NCI-H2196 (cell line): ENCODE measurements around the gene PRKD3.
A peak's percentile ranks its signal among the peaks of the same experiment; 100 is the strongest.

Experiments
- DNase-seq: peaks from one replicate; lab custom pipeline; 2025; ENCODE audit not compliant: unreplicated experiment; lab: John Stamatoyannopoulos, UW

The PRKD3 gene

GRCh38 chr2:37324786-37325624, at the start of gene PRKD3:
Gene PRKD3 (minus strand): TSS chr2:37324833. CDS start chr2:37316524, 8,309 bp downstream.
- DNase-seq: peak; percentile 65

GRCh38 chr2:37372000-37372399, 47.4 kb upstream of the PRKD3 start:
- DNase-seq: no peak

DNA sequence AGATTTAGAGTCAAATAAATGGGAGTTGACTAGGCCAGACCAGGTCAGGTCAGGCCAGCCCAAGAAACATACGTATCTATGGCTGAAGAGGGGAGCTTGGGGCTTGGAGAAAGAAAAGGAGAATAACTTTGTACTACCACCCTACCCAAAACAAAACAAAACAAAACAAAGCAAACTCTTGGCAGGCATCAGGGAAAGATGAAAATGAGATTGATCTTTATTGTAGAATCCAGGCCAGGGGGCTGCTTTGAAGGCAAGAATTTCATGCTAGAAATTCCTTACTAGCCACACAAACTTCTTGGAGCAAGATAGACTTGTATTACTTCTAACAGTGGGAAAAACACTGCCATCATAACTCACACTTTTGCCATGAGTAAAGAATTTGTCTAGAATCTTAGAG, 46.0 kb upstream of the PRKD3 start:
- no peak for DNase-seq

GRCh38 chr2:37367984-37368383, 43.4 kb upstream of the PRKD3 start:
- no peak for DNase-seq

DNA sequence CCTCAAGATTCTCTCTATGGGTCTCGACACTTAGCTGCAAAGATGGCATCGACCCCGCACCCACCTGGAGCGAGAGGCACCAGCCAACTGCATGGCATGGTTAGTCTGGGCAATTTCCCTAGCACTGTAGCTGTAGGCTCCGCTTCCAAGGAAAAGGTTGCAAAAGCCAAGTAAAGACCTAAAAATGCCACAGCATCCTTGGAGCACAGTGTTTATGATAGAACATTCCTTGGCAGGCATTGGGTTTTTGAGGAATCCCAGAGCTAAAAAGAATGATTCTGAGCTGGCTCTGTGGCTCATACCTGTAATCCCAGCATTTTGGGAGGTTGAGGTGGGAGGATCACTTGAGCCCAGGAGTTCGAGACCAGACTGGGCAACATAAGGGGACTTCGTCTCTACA, 42.7 kb upstream of the PRKD3 start:
- no peak for DNase-seq

GRCh38 chr2:37366773-37367172, 42.1 kb upstream of the PRKD3 start:
- no peak for DNase-seq

GRCh38 chr2:37365669-37366068, 41.0 kb upstream of the PRKD3 start:
- no peak for DNase-seq

- DNase-seq: no peak
These were observed 39.7 kb upstream of the PRKD3 start for GRCh38 chr2:37364351-37364750.

DNA sequence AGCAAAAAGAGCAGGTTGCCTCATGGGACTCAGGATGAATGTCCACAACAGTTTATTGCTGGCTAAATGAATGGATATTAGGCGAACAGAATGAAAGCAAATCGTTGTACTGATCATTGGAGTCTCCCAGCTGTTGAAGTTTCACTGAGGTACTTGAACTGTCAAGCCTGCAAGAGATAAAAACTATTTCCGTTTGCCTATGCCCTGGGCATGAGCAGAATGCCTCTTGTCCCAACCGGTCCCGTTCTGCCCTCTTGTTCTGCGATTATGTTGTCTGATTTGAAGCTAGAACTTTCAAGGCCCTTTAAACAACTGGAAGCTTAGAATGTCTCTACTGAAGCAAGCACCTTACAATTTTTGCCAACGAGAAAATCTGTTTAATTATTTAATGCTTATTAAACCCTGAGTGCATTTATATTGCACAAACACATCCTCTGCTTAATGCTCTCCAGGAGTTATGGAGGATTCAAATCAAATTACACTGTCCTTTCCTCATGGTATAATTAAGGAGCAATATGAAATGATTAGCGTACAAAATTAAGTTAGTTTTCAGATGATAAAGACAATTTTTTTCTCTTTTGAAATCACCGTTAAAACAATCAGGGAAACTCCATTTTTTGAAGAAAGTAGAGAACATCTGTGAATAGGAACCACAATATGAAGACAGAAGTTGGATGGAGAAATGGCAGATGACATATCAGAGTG, 37.5 kb upstream of the PRKD3 start:
- DNase-seq: no peak

- no peak for DNase-seq
These were observed 36.7 kb upstream of the PRKD3 start for GRCh38 chr2:37361216-37361815.

DNA sequence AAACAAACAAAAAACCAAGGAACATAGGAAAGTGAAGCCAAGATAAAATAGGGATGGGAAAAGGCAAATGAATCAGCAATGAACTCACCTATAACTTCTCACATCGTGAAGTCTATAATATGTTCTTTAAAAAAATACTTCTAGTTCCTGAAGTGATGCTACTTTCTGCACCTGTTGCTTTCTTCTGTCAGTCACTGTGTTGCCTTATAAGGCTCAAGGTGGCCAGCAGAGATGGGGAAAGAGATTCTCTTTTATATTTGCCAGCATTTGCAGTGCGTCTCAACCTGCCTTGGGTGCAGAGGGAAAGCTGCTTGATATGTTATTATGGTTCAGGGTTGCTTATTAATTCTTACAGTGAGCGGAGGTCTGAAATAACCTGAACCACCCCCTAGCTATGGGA, 33.8 kb upstream of the PRKD3 start:
- DNase-seq: no peak

DNA sequence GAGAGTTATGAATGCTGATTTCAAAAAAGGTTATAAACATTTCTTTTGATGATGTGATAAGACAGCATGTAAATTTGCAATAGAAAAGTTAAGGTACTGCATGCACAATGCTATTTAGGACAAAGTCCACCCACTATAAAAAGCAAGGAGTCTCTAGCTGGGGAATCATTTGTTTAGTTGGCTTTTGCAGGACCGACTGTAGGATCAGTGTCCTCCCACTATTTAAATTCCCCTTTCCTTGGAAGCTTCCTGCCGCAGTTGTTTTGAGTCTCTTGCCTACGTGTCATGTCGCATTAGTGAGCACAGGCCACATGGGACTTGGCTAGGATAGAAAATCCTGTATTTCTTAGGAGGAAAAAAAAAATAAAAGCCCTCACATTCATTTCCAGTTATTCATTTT, 32.9 kb upstream of the PRKD3 start:
- DNase-seq: no peak

DNA sequence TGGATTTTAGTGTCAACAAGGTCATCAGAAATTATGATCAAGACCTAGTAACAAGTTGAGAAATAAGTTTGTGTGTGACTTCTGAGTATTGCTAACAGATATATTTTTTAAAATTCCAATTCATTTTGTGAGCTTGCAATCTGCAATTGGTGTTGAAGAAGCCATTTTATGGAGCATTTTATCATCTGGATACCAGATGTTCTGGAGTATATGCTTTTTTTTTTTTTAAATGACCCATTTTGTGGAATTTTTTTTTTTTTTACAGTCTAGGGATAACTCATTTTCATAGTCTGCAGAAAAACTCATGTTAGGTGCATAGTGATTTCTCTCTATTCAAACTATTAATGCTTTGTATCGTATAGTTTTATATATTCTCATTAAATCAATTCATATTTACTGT, 32.4 kb upstream of the PRKD3 start:
- DNase-seq: no peak

DNA sequence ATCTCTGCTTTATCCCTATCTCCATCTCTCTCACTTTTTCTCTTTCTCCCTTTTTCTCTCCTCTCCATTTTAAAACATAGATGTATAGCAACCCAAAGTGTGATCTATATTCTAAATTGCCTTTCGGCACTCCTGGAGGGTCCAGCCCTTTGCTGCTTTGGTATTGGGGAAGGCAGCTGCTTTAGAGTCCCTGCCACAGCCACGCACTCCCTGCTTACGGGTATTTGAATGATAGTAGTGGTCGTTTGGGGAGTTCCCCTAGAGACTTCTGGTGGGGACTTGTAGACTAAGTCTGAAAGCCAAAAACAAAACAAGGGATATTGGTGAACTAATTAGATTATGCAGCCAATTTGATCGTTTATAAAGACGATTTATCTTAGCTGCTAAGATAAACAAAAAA, 31.7 kb upstream of the PRKD3 start:
- no peak for DNase-seq

- DNase-seq: no peak
These were observed 31.1 kb upstream of the PRKD3 start for GRCh38 chr2:37355735-37356134.

DNA sequence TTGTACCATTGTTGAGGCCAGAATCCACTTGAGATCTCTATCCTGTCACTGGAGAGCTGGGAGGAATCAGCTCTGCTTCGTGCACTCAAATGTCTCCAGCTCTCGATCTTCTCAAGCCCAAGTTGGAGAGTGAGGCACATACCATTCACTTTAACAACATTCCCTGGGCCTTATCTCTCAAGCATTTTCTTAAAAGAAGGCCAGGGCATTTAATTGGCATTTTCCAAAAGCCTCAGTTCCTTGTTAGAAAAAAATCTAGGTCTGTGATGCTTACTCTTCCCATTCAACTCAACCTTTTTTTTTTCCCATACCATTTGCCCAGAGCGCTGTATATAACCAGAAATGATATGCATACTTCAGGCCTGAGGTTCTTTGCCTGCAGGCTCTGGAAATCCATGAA, 29.9 kb upstream of the PRKD3 start:
- DNase-seq: no peak

- DNase-seq: peak; percentile 85
These were observed 25.4 kb upstream of the PRKD3 start for GRCh38 chr2:37350034-37350433.

GRCh38 chr2:37349231-37349860, 24.7 kb upstream of the PRKD3 start:
- DNase-seq: peak; percentile 93

DNA sequence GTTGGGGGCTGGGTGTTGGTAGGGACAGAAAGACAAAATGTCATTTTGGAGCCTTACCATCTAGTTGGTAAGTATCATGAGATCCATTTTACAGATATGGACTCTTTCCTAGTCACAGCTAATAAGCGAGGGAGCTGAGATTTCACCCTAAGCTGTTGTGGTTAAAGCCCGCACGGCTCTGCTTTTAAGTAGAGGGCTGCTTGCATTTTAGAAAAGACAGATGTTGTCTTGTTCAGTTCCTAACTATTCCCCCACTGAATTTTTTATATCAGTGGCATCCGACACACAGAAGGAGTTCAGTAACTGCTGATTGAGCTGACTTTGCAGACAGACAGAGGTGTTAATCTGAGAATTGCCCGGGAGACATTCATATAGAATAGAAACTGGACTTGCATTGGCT, 23.5 kb upstream of the PRKD3 start:
- no peak for DNase-seq

GRCh38 chr2:37344453-37345361, 20.1 kb upstream of the PRKD3 start, which contains the start of gene QPCT:
Gene QPCT (plus strand): TSS chr2:37344630. CDS start chr2:37344732, 102 bp downstream.
- DNase-seq: peak; percentile 58
